Neural progenitor cell (in vitro differentiated cells): ENCODE data around the gene PKN1. TPM values are rescaled to one million over a fixed set of nuclear protein-coding genes. Genes with fewer than 3 reads are reported as not detected.
"Not testable (repeated sequence)": the region's sequence is repeated elsewhere in the genome, so short reads cannot be mapped to it uniquely, and the experiment has no call there.

ENCODE experiments used
- DNase-seq: peaks from one replicate; pipeline ENCODE4 v3.0.0-alpha.2; 2016; ENCODE audit warnings: low spot score
- H2AFZ ChIP-seq: fragments of 200-600 bp; sonication (generic); replicated peaks from 2 replicates; pipeline ENCODE4 v1.6.1; 2016; ENCODE audit warnings: antibody characterized with exemption
- H3F3A ChIP-seq: fragments of 200-600 bp; sonication (generic); 2 replicates; pipeline ENCODE4 v1.6.1; 2016; ENCODE audit warnings: antibody characterized with exemption, low read depth
- H3K27ac ChIP-seq: fragments of 200-600 bp; sonication (generic); 2 replicates; pipeline ENCODE4 v1.5.1; 2016; ENCODE audit warnings: mild to moderate bottlenecking
- H3K27me3 ChIP-seq: fragments of 200-600 bp; sonication (generic); 2 replicates; pipeline ENCODE4 v1.6.1; 2016; ENCODE audit warnings: mild to moderate bottlenecking, moderate library complexity
- H3K36me3 ChIP-seq: fragments of 200-600 bp; sonication (generic); 2 replicates; pipeline ENCODE4 v1.5.1; 2016
- H3K4me1 ChIP-seq: fragments of 200-600 bp; sonication (generic); 2 replicates; pipeline ENCODE4 v1.6.1; 2016; ENCODE audit warnings: mixed run types
- H3K4me2 ChIP-seq: fragments of 200-600 bp; sonication (generic); 2 replicates; pipeline ENCODE4 v1.6.1; 2016
- H3K4me3 ChIP-seq: fragments of 200-600 bp; sonication (generic); 2 replicates; pipeline ENCODE4 v1.5.1; 2016
- H3K79me2 ChIP-seq: fragments of 200-600 bp; sonication (generic); 2 replicates; pipeline ENCODE4 v1.6.1; 2016; ENCODE audit warnings: low read depth
- H3K9ac ChIP-seq: fragments of 200-600 bp; sonication (generic); 2 replicates; pipeline ENCODE4 v1.6.1; 2016
- H3K9me3 ChIP-seq: fragments of 200-600 bp; sonication (generic); 2 replicates; pipeline ENCODE4 v1.5.1; 2016; ENCODE audit warnings: low read depth
- H4K20me1 ChIP-seq: fragments of 200-600 bp; sonication (generic); 2 replicates; pipeline ENCODE4 v1.6.1; 2016; ENCODE audit warnings: low read depth
- H3K27ac Mint-ChIP-seq: 3 replicates; pipeline ENCODE4 v1.8.0; 2021; ENCODE audit warnings: mixed read lengths
- H3K27me3 Mint-ChIP-seq: 2 replicates; pipeline ENCODE4 v1.8.0; 2022; ENCODE audit warnings: low read depth, mild to moderate bottlenecking, inconsistent platforms, moderate library complexity, mixed read lengths; ENCODE audit not compliant: insufficient read depth
- H3K36me3 Mint-ChIP-seq: 3 replicates; pipeline ENCODE4 v1.8.0; 2021; ENCODE audit warnings: mixed read lengths
- H3K4me1 Mint-ChIP-seq: 3 replicates; pipeline ENCODE4 v1.8.0; 2021; ENCODE audit warnings: mixed read lengths
- H3K4me3 Mint-ChIP-seq: 3 replicates; pipeline ENCODE4 v1.8.0; 2021; ENCODE audit warnings: mild to moderate bottlenecking, moderate library complexity, mixed read lengths
- H3K9me3 Mint-ChIP-seq: 3 replicates; pipeline ENCODE4 v1.8.0; 2020; ENCODE audit warnings: mixed read lengths
- EZH2 ChIP-seq: fragments of 200-600 bp; sonication (generic); IDR thresholded peaks from 2 replicates; pipeline ENCODE4 v1.6.1; 2017; ENCODE audit warnings: antibody characterized with exemption, mild to moderate bottlenecking, moderate library complexity
- EZH2phosphoT487 ChIP-seq: fragments of 200-600 bp; sonication (generic); IDR thresholded peaks from 2 replicates; pipeline ENCODE4 v1.6.1; 2017; ENCODE audit warnings: antibody characterized with exemption
- total RNA-seq: library from RNA; depleted of rRNA; stranded (reverse); fragments of >200 nt; gene quantifications from 2 replicates; pipeline ENCODE4 v1.2.3, GENCODE V29; 2015; ENCODE audit warnings: low replicate concordance
- TF ChIP-seq, protein P1 (sequence below): fragments of 200-600 bp; sonication (generic); IDR thresholded peaks from 2 replicates; pipeline ENCODE4 v1.5.1; 2017; ENCODE audit warnings: antibody characterized with exemption, mild to moderate bottlenecking

PKN1 gene
- total RNA-seq, 1 donor from 2014 or later: 29.0 TPM

DNA sequence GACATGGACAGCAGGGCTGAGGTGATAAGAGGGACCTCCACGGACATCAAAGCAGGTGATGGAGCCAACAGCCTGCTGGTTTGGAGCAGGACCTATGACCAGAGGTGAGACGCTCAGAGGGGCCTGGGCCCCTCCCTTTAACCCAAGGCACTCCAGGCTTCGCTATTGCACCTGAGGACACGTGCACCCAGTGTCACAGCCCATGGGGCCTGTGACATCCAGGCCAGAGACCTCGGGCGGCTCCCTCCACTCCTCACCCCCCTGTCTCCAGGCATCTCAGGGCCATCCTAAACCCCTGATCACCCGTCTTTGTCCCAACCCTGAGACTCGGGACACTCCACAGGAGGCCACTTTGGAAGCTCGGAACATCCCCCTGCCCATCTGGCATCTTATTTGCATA is 38.9 kb upstream of the PKN1 start:
- H3K4me1 Mint-ChIP-seq: peaks cover 17% of the 10 kb centered on the region

DNA sequence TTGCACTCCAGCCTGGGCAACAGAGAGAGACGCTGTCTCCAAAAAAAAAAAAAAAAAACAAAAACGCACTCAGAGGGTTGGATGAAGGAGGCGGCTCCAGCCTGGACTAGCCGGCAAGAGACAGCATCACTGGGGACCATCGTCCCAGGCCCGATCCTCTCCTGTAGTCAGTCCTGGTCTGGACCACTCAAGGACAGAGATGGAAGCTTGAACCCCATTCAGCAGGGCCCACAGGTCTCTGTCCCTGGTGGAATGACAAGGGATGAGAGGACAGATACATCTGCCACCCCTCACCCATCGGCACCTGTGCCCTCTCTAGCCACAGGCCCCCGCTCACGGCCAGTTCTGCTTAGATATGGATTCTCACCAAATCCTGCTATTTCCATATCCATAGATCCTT is 37.8 kb upstream of the PKN1 start:
- Histone ChIP-seq H3K79me2 (no peaks in the 10 kb centered on the region), H3F3A (peaks cover 4% of the 10 kb centered on the region), H3K4me2 (no peak overlapping the region), H3K9me3 (no peaks in the 10 kb centered on the region), H4K20me1 (no peaks in the 10 kb centered on the region), H2AFZ (no peak overlapping the region), H3K9ac (no peak overlapping the region), H3K27ac (no peak overlapping the region), H3K27me3 (no peaks in the 10 kb centered on the region), H3K4me1 (peaks cover 5% of the 10 kb centered on the region), H3K4me3 (no peak overlapping the region), H3K36me3 (no peaks in the 10 kb centered on the region)
- Mint-ChIP-seq H3K36me3 (no peaks in the 10 kb centered on the region), H3K27ac (no peak overlapping the region), H3K27me3 (peaks cover 7% of the 10 kb centered on the region), H3K4me1 (peaks cover 17% of the 10 kb centered on the region), H3K9me3 (no peaks in the 10 kb centered on the region), H3K4me3 (no peak overlapping the region)
- no peak for DNase-seq
- no peak for TF ChIP-seq EZH2
- TF ChIP-seq, protein P1, sequence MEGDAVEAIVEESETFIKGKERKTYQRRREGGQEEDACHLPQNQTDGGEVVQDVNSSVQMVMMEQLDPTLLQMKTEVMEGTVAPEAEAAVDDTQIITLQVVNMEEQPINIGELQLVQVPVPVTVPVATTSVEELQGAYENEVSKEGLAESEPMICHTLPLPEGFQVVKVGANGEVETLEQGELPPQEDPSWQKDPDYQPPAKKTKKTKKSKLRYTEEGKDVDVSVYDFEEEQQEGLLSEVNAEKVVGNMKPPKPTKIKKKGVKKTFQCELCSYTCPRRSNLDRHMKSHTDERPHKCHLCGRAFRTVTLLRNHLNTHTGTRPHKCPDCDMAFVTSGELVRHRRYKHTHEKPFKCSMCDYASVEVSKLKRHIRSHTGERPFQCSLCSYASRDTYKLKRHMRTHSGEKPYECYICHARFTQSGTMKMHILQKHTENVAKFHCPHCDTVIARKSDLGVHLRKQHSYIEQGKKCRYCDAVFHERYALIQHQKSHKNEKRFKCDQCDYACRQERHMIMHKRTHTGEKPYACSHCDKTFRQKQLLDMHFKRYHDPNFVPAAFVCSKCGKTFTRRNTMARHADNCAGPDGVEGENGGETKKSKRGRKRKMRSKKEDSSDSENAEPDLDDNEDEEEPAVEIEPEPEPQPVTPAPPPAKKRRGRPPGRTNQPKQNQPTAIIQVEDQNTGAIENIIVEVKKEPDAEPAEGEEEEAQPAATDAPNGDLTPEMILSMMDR: no peak
- no peak for TF ChIP-seq EZH2phosphoT487

More for the DNA sequence above, 38.9 kb upstream of the PKN1 start:
- Histone ChIP-seq H3F3A (peaks cover 4% of the 10 kb centered on the region), H3K9ac (no peak overlapping the region), H3K27me3 (no peaks in the 10 kb centered on the region), H2AFZ (no peak overlapping the region), H3K4me2 (no peak overlapping the region), H3K79me2 (no peaks in the 10 kb centered on the region), H3K9me3 (no peaks in the 10 kb centered on the region), H3K36me3 (no peaks in the 10 kb centered on the region), H3K27ac (no peak overlapping the region), H3K4me1 (peaks cover 5% of the 10 kb centered on the region), H4K20me1 (no peaks in the 10 kb centered on the region), H3K4me3 (no peak overlapping the region)
- TF ChIP-seq EZH2 (no peak), EZH2phosphoT487 (no peak)
- TF ChIP-seq, protein P1: no peak
- no peak for DNase-seq
- H3K36me3 Mint-ChIP-seq: no peaks in the 10 kb centered on the region
- peak overlapping the region; percentile 72 for H3K27ac Mint-ChIP-seq
- no peaks in the 10 kb centered on the region for H3K9me3 Mint-ChIP-seq
- H3K4me3 Mint-ChIP-seq: peak overlapping the region; percentile 67
- peaks cover 7% of the 10 kb centered on the region for H3K27me3 Mint-ChIP-seq

DNA sequence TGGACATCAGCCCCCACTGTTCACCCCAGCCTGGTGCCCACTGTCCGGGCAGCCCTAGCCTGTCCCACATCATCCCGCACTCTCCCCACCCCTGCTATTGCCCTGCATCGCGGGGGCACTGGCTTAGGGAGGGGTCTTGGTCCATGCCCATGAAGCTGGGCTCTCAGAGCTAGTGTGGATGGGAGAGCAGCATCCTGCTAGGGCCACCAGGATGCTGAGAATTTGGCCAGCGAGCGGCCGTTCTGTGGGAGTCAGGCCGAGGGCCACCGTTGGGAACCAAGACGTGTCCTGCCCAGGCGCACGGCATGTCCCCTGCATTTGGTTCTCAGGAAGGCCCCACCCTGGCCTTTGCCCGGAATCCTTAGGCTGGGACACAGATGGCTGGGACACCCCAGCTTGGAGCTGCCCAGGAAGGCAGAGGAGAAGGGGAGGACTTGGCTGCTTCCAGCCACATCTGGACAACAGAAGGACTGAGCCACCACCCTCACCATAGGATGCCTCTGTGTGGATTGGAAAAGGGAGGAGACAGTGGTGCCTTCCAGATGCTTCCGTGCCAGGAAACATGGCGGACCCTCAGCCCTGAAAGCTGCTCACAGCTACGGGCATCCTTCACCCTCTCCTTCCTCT is 37.3 kb upstream of the PKN1 start:
- DNase-seq: no peak
- Mint-ChIP-seq H3K27ac (peak overlapping the region; percentile 42), H3K4me1 (peaks cover 17% of the 10 kb centered on the region), H3K36me3 (no peaks in the 10 kb centered on the region), H3K9me3 (no peaks in the 10 kb centered on the region), H3K27me3 (peaks cover 7% of the 10 kb centered on the region), H3K4me3 (no peak overlapping the region)
- H3K36me3 ChIP-seq: no peaks in the 10 kb centered on the region
- no peak overlapping the region for H3K9ac ChIP-seq
- no peaks in the 10 kb centered on the region for H3K27me3 ChIP-seq
- H3K4me3 ChIP-seq: no peak overlapping the region
- TF ChIP-seq EZH2phosphoT487 (no peak), EZH2 (no peak)
- TF ChIP-seq, protein P1: no peak
- H3K27ac ChIP-seq: no peak overlapping the region
- H3K79me2 ChIP-seq: no peaks in the 10 kb centered on the region
- H3K4me2 ChIP-seq: no peak overlapping the region
- H4K20me1 ChIP-seq: no peaks in the 10 kb centered on the region
- no peak overlapping the region for H2AFZ ChIP-seq
- H3F3A ChIP-seq: peaks cover 4% of the 10 kb centered on the region
- no peaks in the 10 kb centered on the region for H3K9me3 ChIP-seq
- H3K4me1 ChIP-seq: peaks cover 5% of the 10 kb centered on the region

DNA sequence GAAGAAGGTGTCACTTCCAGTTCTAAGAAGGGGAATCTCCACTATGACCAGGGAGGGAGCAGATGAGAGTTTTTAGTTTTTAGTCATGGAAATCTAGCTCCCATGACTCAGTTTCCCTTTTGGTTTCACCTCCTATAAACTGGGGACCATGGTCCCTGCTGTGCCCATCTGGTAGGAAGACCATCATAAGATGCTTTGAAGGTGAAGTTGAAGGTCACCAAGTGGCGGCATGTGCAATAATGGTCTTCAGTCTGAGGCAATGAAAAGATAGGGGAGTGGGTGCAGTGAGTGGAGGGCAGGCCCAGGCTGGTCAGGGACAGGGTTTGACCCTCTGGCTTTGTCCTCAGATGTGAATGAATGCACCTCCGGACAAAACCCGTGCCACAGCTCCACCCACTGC is 36.4 kb upstream of the PKN1 start:
- not testable (repeated sequence) for DNase-seq

DNA sequence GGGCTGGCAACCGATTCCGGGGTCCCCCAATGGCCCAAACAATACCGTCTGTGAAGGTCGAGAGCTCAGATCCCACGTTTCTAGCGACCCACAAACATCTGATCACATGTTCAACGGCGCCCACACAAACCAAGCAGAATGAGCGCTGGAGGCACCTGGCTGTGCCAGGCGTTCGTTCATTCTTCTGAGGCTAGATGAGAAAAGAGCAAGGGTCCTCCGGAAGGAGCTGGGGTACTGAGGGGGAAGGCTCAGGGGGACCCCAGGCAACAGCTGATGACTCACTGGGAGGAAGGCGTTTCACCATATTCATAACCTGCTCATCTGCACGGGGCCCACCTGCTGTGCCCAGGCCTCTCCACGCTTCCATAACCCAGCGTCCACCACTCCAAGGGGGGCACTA is 35.9 kb upstream of the PKN1 start:
- not testable (repeated sequence) for H2AFZ ChIP-seq, H3K27ac ChIP-seq, H3K4me3 Mint-ChIP-seq, H3K4me3 ChIP-seq, H3K27me3 ChIP-seq, H4K20me1 ChIP-seq, H3K36me3 ChIP-seq, H3K36me3 Mint-ChIP-seq, H3K9me3 Mint-ChIP-seq, H3K4me1 ChIP-seq, H3K79me2 ChIP-seq, H3F3A ChIP-seq, H3K27ac Mint-ChIP-seq, H3K4me2 ChIP-seq, H3K9me3 ChIP-seq, H3K9ac ChIP-seq, DNase-seq, H3K27me3 Mint-ChIP-seq
- H3K4me1 Mint-ChIP-seq: peaks cover 17% of the 10 kb centered on the region

More for the DNA sequence above, 36.4 kb upstream of the PKN1 start:
- not testable (repeated sequence) for H3K36me3 Mint-ChIP-seq, H3K27ac ChIP-seq, H3K27ac Mint-ChIP-seq, H3K9me3 ChIP-seq, H4K20me1 ChIP-seq, H3K79me2 ChIP-seq, H3K9me3 Mint-ChIP-seq, H3F3A ChIP-seq, H3K27me3 ChIP-seq, H2AFZ ChIP-seq, H3K27me3 Mint-ChIP-seq, H3K4me3 Mint-ChIP-seq, H3K36me3 ChIP-seq, H3K4me1 ChIP-seq, H3K4me2 ChIP-seq, H3K4me3 ChIP-seq, H3K9ac ChIP-seq
- H3K4me1 Mint-ChIP-seq: peaks cover 17% of the 10 kb centered on the region
